Measurements from ENCODE around the gene TRIM33. TPM values are rescaled to one million over a fixed set of nuclear protein-coding genes. Genes with fewer than 3 reads are reported as not detected.

Gene TRIM33
- polyA plus RNA-seq, 2 of the 4 experiments (the other 2 are of a cell fraction) = 8.7 to 14.9 TPM

DNA sequence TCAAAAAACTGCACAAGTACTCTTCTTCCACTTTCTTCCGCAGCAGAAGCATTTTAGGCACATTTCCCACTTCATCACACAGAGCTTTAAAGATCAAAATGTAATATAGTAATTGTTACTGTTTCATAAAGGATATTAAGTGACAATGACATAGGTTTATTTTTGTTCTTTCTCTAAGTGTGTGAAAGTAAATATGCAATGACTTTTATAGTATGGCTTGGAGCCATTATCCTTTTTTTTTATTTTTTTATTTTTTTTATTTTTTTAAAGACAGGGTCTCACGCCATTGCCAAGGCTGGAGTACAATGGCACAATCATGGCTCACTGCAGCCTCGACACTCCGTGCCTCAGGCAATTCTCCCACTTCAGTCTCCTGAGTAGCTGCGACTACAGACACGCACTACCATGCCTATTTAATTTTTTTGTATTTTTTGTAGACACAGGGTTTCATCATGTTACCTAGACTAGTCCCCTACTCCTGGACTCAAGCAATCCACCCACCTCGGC lies 7.0 kb downstream of the TRIM33 start:
- Histone ChIP-seq H3K9me3 (no peaks in the 10 kb centered on the region), H3K4me1 (peaks cover 12% of the 10 kb centered on the region; the same call in 2 of the 3 replicates), H3K4me2 (no peak overlapping the region), H3K27ac (no peak overlapping the region), H3K4me3 (no peak overlapping the region)
- DNase-seq (ENCODE audit: low read depth in 1 of 2, low spot score in 1 of 2) (no peak), ATAC-seq (no peak), FAIRE-seq (no peak)
- CTCF ChIA-PET = no interaction called here
- TF ChIP-seq CBX2 (IDR thresholded peaks at IDR 0.05; ENCODE audit: borderline replicate concordance, low read depth) (no peak), E2F6 (IDR thresholded peaks at IDR 0.05; ENCODE audit: borderline replicate concordance, low read depth) (no peak), HOXB13 (CRISPR knock-in tag; IDR thresholded peaks at IDR 0.05; ENCODE audit: low read depth) (no peak), POLR2A (IDR thresholded peaks at IDR 0.05; ENCODE audit: low read length) (no peak), NR3C1 (IDR thresholded peaks at IDR 0.05) (no peak), EHMT2 (IDR thresholded peaks at IDR 0.05; ENCODE audit: low read depth) (no peak)
- POLR2A ChIA-PET = no interaction called here
- 94% methylated on average over 7 of the region's 7 CpGs for WGBS (ENCODE audit: missing lambda C conversion rate)

- Histone ChIP-seq H3K4me1 (no peaks in the 10 kb centered on the region), H3K9me3 (no peaks in the 10 kb centered on the region), H3K27ac (no peak overlapping the region), H3K4me2 (no peak overlapping the region), H3K4me3 (no peak overlapping the region)
- CTCF ChIA-PET = no interaction called here
- TF ChIP-seq PHF8 (IDR thresholded peaks at IDR 0.05; ENCODE audit: borderline replicate concordance, low read depth) (no peak), ZSCAN20 (CRISPR knock-in tag; IDR thresholded peaks at IDR 0.05) (no peak), CHD2 (IDR thresholded peaks at IDR 0.05; ENCODE audit: low read length, partially characterized antibody) (no peak), SMC3 (IDR thresholded peaks at IDR 0.05) (no peak), JUNB (IDR thresholded peaks at IDR 0.05) (no peak), POLR2AphosphoS2 (conservative IDR thresholded peaks at IDR 0.05; ENCODE audit: low read length) (no peak), MAFK (IDR thresholded peaks at IDR 0.05; ENCODE audit: partially characterized antibody) (no peak), MYC (IDR thresholded peaks at IDR 0.05; ENCODE audit: borderline replicate concordance, low read length) (no peak)
- TF ChIP-seq, protein P1, sequence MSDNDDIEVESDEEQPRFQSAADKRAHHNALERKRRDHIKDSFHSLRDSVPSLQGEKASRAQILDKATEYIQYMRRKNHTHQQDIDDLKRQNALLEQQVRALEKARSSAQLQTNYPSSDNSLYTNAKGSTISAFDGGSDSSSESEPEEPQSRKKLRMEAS (IDR thresholded peaks at IDR 0.05) = no peak
- FAIRE-seq (no peak), DNase-seq (ENCODE audit: low read depth in 1 of 2, low spot score in 1 of 2) (no peak), ATAC-seq (no peak)
- POLR2A ChIA-PET = no interaction called here
These were observed 8.9 kb downstream of the TRIM33 start for GRCh38 chr1:114502080-114502479.

GRCh38 chr1:114499478-114499877 lies 11.5 kb downstream of the TRIM33 start:
- FAIRE-seq = no peak
- no peaks in the 10 kb centered on the region for H3K9me3 ChIP-seq
- ChIA-PET CTCF (no interaction called here), POLR2A (no interaction called here)
- no peak overlapping the region for H3K4me2 ChIP-seq
- H3K27ac ChIP-seq = no peak overlapping the region
- no peak overlapping the region for H3K4me3 ChIP-seq
- H3K4me1 ChIP-seq = 0 out of 3 replicates have a peak, but pooled peaks cover 3% of the 10 kb centered on the region
- ATAC-seq = no peak
- TF ChIP-seq RARB (CRISPR knock-in tag; IDR thresholded peaks at IDR 0.05) (no peak), MAZ (IDR thresholded peaks at IDR 0.05; ENCODE audit: borderline replicate concordance, low read depth, low read length) (no peak), POLR2A (IDR thresholded peaks at IDR 0.05; ENCODE audit: low read length) (no peak), HES2 (IDR thresholded peaks at IDR 0.05) (no peak), MAFK (IDR thresholded peaks at IDR 0.05; ENCODE audit: partially characterized antibody) (no peak), HDAC2 (IDR thresholded peaks at IDR 0.05) (no peak), BCL3 (IDR thresholded peaks at IDR 0.05) (no peak), SMC3 (IDR thresholded peaks at IDR 0.05) (no peak), RFX5 (IDR thresholded peaks at IDR 0.05) (no peak), EP300 (IDR thresholded peaks at IDR 0.05) (no peak), MYC (IDR thresholded peaks at IDR 0.05; ENCODE audit: borderline replicate concordance, low read length) (no peak), ZSCAN20 (CRISPR knock-in tag; IDR thresholded peaks at IDR 0.05) (no peak), FOSB (CRISPR knock-in tag; IDR thresholded peaks at IDR 0.05) (no peak), HOXA7 (CRISPR knock-in tag; IDR thresholded peaks at IDR 0.05) (no peak), NPAS2 (CRISPR knock-in tag; IDR thresholded peaks at IDR 0.05; ENCODE audit: borderline replicate concordance) (no peak)
- TF ChIP-seq, protein P2, sequence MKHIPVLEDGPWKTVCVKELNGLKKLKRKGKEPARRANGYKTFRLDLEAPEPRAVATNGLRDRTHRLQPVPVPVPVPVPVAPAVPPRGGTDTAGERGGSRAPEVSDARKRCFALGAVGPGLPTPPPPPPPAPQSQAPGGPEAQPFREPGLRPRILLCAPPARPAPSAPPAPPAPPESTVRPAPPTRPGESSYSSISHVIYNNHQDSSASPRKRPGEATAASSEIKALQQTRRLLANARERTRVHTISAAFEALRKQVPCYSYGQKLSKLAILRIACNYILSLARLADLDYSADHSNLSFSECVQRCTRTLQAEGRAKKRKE (CRISPR knock-in tag; IDR thresholded peaks at IDR 0.05; ENCODE audit: low read depth) = no peak
- TF ChIP-seq, protein P1 (IDR thresholded peaks at IDR 0.05) = no peak
- TF ChIP-seq, protein P3, sequence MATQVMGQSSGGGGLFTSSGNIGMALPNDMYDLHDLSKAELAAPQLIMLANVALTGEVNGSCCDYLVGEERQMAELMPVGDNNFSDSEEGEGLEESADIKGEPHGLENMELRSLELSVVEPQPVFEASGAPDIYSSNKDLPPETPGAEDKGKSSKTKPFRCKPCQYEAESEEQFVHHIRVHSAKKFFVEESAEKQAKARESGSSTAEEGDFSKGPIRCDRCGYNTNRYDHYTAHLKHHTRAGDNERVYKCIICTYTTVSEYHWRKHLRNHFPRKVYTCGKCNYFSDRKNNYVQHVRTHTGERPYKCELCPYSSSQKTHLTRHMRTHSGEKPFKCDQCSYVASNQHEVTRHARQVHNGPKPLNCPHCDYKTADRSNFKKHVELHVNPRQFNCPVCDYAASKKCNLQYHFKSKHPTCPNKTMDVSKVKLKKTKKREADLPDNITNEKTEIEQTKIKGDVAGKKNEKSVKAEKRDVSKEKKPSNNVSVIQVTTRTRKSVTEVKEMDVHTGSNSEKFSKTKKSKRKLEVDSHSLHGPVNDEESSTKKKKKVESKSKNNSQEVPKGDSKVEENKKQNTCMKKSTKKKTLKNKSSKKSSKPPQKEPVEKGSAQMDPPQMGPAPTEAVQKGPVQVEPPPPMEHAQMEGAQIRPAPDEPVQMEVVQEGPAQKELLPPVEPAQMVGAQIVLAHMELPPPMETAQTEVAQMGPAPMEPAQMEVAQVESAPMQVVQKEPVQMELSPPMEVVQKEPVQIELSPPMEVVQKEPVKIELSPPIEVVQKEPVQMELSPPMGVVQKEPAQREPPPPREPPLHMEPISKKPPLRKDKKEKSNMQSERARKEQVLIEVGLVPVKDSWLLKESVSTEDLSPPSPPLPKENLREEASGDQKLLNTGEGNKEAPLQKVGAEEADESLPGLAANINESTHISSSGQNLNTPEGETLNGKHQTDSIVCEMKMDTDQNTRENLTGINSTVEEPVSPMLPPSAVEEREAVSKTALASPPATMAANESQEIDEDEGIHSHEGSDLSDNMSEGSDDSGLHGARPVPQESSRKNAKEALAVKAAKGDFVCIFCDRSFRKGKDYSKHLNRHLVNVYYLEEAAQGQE (IDR thresholded peaks at IDR 0.05) = no peak
- no peak for DNase-seq (ENCODE audit: low read depth in 1 of 2, low spot score in 1 of 2)
